ENCODE results near the gene GGTLC2.
"Not testable (repeated sequence)": the region's sequence is repeated elsewhere in the genome, so short reads cannot be mapped to it uniquely, and the experiment has no call there.

Gene GGTLC2

DNA sequence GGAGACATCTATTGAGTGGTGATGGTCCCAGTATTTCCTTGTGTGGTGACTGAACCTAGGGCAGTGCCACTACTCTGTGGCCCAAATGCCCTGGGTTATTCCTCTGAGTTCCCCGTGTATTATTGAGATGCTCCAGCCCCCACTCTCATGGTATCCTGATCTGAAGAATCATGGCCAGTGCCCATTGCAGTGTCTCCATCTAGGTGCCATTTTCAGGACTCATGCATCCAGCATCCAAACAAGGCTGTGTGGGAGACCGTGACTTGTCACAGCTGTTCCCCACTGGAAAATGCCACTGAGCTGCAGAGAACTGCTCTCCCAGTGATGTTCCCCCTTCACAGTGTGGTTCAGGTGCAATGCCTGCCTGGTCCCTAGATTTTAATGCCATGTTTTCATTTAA is 24.7 kb downstream of the GGTLC2 start:
- no peak for DNase-seq (ENCODE audit: low spot score)

DNA sequence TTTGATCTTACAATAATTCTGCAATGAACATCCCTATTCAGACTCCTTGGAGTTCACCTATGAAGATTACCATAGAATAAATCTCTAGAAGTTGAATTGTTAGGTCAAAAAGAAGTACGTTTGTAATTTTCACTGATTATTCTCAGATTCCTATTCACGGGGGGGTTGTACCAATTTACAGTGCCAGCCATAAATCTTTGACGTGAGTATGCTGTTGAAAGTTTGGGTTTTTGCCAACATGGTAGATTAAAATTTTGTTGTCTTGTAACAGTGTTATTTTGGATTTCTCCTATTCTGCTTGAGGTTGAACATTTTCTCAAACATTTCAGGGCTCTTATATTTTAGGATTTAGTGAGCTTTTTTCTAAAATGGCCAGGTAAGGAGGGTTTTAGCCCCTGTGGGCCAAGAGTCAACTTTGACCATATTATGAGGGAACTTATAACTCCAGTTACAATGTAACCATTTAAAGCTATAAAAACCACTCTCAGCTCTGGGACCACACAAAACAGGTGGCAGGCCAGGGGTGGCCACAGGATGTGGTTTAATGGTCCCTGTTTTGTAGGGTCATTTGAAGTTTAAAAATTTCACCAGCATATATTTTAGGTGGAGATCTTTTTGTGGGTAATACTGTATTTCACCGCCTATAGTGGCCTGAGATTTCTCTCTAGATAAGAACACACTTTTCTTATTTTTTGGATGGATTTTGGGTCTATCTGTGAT is 25.8 kb downstream of the GGTLC2 start:
- DNase-seq (ENCODE audit: low spot score) = no peak

DNA sequence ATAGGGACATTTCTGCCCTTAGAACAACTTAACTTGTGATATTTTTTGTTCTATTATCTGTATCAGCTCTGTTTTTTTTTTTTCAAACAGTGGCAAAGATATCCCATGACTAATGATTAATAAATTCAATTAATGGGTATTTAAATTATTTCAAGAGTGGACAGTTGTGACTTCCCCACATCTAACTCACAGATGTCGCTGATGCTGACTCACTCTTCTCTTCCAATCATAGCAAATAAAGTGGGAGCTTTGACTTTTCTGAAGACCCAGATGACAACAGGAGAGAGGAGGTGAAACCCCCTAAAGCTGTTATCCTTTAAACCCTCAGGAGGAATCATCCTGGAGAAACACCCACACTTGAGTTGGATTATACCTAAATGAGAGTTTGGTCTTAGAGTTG is 27.1 kb downstream of the GGTLC2 start:
- DNase-seq (ENCODE audit: low spot score) = no peak

DNA sequence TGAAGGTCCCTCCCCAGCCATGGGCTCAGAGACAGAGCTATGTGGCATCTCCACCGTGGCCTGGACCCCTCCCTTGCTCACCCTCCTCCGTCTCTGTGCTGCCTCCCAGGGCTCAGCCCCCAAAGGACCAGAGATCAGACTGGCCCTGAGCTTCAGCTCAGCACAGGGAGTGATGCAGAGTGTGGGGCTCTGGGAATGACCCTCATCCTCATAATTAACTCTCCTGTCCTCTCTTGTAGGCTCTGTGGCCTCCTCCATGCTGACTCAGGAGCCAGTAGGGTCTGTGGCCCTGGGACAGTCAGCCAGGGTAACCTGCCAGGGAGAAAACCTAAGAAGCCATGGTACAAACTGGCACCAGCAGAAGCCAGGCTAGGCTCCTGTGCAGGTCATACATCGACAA is 28.7 kb downstream of the GGTLC2 start:
- DNase-seq (ENCODE audit: low spot score) = no peak

DNA sequence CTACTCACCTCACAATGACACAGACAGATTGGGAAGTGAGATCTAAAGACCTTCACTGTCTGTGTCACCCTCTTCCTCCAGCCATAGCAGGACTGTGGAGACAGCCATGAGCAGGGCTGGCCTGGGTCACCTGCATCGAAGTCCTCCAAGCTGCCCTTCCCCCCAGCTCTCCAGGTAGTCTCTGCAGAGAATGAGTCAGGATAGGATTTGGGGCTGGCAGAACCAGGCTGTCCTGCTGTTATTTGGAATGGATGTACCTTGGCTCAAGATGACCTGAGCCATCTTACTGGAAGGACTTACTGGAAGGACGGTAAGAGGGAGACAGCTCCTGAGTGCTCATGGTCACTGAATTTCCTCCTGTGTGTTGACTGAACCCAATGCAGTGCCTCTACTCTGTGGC is 29.2 kb downstream of the GGTLC2 start:
- no peak for DNase-seq (ENCODE audit: low spot score)

DNA sequence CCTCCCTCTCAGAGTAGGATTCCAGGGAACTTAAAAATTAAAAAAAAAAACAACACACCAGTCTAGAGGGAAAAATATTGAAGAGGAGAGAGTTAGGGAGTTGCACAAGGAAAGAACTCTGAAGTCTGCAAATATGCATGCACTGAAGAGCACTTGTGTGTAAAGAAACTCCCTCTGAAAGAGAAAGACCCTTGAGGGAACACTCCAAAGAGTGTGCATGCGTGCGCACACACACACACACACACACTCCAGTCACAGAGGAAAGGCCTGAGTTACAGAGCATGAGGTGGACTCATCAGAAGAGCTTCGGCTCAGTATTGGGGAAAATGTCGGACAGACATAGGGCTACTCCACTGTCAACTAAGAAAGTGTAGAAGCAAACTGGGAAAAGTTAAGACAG is 30.1 kb downstream of the GGTLC2 start:
- DNase-seq (ENCODE audit: low spot score) = no peak

DNA sequence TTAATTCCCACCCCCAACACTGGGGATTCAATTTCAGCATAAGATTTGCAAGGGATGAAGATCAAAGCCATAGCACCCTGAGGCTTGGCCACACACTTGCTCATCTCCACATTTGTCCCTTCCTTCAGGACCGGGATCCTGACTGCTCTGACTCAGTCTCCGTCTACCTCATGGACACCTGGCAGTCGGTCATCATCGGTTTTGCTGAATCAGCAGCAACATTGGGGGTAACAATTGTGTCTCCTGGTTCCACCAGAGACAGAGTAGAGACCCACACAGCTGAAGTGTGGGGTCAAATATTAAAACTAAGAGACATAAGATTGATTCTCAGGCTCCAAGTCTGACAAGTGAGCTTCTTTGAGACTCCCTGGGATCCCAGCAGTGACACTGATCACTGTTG is 34.6 kb downstream of the GGTLC2 start:
- DNase-seq (ENCODE audit: low spot score) = no peak

DNA sequence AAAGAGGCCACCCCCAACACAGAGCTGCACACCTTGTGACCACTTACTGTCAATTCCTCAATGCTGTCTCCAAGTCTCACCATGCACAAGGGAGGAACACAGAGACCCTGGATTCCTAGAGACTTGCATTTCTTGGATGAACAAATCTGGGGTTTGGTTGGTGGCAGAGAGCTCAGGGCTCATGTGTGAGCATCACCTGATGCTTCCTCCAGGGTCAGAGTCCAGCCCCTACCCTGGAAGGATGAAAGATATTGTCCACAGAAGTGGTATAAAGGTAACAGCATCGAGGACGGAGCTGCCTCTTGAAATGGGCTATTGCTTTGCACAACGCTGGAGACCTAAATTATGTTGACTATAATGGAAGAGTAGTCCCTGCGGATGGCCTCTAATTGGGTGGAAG is 36.0 kb downstream of the GGTLC2 start:
- no peak for DNase-seq (ENCODE audit: low spot score)

DNA sequence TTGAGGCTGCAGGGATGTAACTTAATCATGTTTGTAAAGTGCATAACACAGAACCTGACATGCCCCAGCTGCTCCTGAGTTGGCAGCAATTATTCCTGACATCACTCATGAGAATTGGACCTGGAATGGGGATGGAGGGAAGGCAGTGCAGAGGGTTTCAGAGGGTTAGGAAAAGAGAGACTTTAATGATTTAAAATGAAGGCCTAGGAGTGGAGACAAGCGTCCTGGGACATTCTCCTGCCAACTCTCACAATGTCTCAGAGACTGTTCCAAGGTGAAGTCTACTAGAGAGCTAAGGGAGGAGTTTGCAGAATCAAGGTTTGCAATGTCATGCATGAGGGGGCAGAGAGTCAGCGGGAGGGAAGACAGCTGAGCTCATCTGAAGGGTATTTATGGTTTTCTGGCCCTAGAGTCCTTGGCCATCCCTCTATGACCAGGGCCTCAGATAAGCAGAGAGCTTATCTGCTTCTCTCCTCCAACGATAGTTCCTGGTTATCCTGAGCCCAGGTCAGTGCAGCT is 36.9 kb downstream of the GGTLC2 start:
- DNase-seq (ENCODE audit: low spot score) = no peak

DNA sequence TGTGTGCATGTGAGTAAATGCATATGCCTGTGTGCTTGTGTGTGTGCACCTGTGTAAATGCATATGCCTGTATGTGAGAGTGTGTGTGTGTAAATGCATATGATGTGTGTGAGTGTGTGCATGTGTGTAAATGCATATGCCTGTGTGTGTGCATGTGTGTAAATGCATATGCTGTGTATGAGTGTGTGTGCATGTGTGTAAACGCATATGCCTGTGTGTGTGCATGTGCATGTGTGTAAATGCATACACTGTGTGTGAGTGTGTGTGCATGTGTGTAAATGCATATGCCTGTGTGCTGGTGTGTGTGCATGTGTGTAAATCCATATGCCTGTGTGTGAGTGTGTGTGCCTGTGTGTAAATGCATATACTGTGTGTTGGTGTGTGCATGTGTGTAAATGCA is 37.8 kb downstream of the GGTLC2 start:
- DNase-seq (ENCODE audit: low spot score) = no peak

DNA sequence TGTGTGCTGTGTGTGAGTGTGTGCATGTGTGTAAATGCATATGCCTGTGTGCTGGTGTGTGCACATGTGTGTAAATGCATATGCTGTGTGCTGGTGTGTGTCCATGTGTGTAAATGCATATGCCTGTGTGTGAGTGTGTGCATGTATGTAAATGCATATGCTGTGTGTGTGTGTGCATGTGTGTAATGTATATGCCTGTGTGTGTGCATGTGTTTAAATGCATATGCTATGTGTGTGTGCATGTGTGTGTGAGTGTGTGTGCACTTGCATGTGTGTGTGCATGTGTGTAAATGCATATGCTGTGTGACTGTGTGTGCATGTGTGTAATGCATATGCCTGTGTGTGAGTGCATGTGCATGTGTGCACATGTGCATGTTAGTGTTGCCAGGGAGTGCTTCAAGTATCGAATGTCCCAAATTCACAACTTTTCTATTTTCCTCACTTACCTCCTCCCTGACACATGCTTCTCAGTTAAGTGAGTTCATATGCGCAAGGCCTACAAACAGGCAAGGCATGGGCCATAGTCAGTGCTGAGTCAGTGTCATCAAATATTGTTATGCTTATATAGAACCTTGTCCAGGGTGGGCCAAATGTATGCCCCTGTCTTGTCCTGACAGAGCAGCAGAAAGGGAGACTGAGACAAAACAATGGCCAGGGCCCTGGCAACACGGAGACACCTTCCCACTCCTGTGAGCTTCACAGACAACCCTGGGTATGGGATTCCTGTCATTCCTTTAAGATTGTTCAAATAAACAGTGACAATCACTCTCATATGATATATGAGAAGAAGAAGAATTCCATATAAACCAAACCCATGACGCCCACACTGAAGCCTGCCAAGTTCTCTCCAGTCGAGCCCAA is 38.6 kb downstream of the GGTLC2 start:
- DNase-seq (ENCODE audit: low spot score) = no peak

DNA sequence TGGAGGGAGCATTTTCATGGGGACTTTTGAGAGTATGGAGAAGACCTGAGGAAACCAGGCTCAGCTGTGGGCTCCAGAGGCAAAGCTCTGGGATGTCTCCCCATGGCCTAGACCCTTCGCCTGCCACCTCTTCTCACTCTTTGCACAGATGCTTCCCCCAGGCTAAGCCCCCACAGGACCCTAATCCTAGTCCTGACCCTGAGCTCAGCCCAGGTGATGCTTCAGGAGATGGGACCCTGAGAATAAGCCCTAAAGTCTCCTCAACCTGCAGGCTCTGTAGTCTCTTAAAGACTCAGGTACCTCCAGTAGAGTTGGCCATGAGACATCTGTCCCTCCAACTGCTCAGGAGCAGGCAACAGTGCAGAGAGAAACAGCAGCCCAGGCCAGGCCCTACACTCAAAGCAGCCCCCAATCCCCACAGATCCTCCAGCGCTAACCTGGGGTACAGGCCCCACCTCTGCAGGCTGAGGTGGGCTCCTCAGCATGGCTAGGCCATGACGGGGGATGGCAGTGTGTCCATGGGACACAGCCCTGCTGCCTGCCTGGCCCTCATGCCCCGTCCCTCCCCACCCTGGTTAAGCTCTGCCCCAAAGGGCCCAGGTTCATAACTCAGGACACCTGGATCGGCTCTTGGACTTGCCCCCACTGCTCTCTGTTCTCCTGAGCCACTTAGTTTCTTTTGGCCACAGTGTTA is 39.4 kb downstream of the GGTLC2 start:
- no peak for DNase-seq (ENCODE audit: low spot score)

DNA sequence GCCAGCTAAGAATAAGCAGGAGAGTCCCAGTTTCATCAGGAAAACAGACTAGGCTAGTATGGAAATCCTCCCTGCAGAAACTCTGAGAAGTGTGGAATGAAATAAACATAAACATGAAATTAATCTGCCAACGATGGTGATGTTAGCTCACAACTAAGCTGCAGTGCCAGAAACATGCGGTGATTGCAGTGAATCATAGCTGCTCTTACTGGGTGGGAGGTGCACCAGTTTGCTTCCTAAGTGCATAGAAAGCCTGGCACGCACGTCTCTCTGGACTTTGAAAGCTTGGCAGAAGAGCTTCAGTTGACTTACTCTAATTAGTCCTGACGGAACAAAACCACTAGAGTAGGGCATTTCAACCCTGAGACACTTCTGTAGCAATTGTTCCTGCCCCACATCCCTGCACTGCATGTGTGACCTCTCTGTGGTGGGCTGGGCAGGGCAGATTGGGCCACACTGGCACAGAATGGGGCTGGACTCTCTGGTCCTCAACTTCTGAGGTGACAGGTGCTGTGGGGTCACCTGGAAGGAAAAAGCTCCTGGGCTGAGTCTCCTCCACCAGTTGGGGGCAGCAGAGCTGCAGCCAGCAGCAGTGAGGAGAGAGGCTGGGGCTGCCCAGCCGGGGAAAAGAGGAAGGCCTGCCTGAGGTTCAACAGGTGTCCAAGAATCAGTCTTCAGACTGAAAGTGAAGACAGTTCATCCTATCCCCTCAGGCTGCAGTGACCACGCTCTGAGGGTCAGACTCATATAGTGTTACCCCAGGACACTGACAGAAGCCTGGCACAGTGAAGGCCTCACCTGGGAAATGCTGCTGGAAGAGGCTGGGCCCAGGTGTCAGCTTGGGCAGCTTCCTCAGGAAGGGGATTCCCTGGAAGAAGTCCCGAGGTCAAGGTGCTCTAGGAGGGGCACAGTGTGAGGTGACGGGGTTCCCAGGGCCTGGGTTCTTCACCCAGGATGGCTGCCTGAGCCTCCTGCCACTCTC is 40.5 kb downstream of the GGTLC2 start:
- no peak for DNase-seq (ENCODE audit: low spot score)

DNA sequence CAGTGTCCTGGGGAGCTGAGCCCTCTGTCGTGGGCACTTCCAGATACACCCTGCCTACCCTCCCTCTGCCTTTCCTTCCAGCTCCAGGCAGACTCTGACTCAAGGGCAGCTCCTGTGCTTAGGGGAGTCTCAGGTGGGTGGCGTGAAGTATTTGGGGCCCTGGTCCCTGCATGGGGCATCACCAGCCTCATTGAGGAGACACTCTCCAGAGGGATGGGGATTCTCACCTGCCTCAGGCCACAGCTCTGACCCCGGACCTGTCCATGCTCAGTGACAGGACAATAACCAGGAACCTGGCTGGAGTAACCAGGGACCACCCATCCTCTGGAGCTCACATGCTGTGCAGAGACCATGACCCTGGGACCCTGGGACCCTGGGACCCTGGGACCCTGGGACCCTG is 41.2 kb downstream of the GGTLC2 start:
- DNase-seq (ENCODE audit: low spot score) = no peak

DNA sequence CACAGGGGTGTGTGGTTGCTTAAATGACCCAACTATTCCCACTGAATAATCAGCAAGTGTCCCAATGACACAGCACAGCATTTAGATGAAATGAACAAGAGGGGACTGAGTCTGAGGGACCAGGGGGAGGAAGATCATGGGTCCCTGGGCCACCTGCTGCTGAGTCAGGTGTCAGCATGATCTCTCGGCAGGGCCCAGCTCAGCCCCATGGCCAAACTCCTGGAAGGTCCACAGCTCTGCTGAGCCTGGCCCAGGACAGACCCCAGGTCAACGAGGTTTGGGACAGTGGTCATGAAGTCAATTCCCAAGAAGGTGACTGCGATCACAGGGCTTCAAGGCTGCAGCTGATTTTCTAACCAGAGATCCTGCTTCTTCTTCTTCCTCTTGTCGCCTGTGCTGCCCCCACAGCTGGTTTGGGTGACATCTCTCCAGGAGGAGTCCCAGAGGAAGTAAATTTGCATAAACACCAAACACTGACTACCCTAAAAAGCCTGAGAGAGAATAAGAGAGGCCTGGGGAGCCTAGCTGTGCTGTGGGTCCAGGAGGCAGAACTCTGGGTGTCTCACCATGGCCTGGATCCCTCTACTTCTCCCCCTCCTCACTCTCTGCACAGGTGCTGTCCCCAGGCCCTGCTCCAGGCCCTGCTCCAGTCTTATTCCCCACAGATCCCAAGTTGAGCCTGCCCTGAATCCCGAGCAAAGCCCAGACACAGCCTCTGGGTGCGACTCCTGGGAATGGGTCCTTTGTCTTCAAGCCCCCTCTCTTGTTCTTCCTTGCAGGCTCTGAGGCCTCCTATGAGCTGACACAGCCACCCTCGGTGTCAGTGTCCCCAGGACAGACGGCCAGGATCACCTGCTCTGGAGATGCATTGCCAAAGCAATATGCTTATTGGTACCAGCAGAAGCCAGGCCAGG is 42.0 kb downstream of the GGTLC2 start:
- DNase-seq (ENCODE audit: low spot score) = not testable (repeated sequence)

DNA sequence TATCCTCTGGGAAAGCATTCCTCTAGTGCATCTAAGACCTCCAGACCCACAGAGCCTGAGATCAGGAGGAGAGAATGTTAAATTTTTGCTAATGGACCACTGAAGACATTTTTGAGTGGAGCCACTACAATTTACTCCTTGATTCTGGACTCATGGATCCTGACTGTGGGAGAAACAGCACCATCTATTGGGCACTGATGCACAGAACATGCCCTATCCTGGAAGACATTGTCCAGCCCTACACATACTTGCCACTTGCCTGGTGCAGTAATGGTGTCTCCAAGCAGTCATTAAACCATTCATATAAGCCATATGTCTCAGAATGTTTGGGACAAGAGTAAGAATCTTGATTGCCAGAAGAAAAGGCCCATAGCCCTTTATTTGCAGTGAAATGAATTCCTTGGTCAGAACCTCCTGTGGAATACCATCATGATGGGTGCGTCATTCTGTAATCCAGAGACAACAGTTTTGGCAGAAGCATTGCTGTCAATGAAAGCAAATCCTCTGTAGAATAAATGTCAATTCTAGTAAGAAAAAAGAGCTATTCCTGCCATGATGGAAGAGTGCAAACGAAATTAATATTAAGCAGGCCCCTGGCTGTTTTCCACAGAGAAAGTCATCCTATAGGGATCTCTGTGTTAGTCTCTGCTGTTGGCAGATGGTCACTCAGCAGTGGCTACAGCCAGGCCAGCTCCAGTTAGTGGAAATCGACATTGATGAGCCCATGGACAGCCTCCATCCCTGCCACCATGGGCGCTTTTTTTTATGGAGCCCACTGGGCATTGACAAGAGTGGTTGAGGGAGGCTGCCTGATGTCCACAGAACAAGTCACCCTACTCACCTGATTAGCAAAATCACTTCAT is 43.5 kb downstream of the GGTLC2 start:
- peak; percentile 65 for DNase-seq (ENCODE audit: low spot score)

DNA sequence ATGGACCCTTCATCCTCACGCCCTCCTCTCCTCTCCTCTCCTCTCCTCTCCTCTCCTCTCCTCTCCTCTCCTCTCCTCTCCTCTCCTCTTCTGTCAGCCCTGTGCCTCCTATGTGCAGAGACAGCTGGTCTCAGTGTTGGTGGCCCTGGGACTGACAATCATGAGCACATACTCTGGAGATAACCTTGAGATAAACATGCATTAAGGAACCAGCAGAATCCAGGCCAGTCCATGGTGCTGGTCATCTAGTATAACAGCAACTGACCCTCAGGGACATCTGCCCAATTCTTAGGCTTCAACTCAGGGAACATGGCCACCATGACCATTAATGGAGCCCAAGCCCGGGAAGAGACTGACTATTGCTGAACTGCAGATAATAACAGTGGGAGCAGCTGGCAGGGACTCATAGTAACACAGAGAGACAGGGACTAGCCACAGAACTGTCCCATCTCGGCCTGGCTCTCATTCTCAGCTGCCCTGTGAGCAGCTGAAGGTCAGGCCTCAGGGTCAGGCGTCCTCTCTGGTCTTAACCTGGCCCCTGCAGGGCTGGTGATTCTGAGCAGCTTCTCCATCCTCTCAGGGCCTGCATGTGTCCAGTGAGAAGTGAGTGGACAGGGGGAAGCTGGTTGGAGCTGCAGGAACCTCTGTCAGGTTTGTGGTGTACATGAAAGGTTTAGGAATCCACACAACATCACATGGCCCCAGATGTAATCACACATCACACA is 45.4 kb downstream of the GGTLC2 start:
- no peak for DNase-seq (ENCODE audit: low spot score)

DNA sequence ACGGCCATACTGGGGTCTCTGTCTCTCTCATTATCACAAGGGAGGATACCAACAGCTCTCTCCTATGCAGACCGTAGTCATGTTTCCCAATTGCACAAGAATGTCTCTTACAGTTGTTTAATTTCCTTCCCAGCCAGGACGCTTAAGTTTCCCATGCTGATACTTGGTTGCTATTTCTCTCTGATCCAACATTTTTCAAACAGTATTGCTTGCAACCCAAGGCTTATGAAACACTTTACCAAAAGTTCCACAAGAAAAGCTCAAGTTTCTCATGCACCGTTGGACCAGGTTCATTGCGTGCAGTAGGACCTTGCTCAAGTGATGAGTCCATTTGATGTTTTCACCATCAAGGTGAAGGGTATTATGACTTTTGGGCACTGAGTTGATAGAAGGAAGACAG is 46.6 kb downstream of the GGTLC2 start:
- DNase-seq (ENCODE audit: low spot score) = no peak

Data from COLO829 (cell line).